H1 (cell line): Measurements from ENCODE around the gene CLP1. TPM values are rescaled to one million over a fixed set of nuclear protein-coding genes. Genes with fewer than 3 reads are reported as not detected.

Experiments used
- BACH1 ChIP-seq: IDR thresholded peaks from 2 replicates; pipeline ENCODE4 v1.6.1; 2012; ENCODE audit warnings: low read length, improper control_type of control experiment
- POLR2AphosphoS5 ChIP-seq: IDR thresholded peaks from 2 replicates; pipeline ENCODE4 v1.6.1; 2011; ENCODE audit warnings: low read depth, low read length
- SP4 ChIP-seq: IDR thresholded peaks from 2 replicates; pipeline ENCODE4 v1.6.1; 2012; ENCODE audit warnings: low read length, inconsistent platforms
- USF2 ChIP-seq: IDR thresholded peaks from 2 replicates; pipeline ENCODE4 v1.6.1; 2011; ENCODE audit warnings: low read length, improper control_type of control experiment
- polyA plus RNA-seq, 7 experiments: library from polyadenylated mRNA; depleted of rRNA in 3 of 7; stranded (reverse) in 5 of 7; unstranded in 2 of 7; fragments of >200 nt in 5 of 7; fragments of 200-250 nt in 2 of 7; gene quantifications; 1 replicate in 5 of 7; 2 replicates in 1 of 7; 4 replicates in 1 of 7; pipeline versions ENCODE4 v1.2.1 to v1.2.3, GENCODE V29; 2011 to 2013; ENCODE audit warnings: missing spikeins in 2 of 7, mixed read lengths in 2 of 7
- total RNA-seq: library from RNA; stranded (reverse); fragmentation: NEBNext Ultra II Directional; extraction: Animal tissue kit (Norgen Biotek cat#: 25700); gene quantifications from 2 replicates; pipeline ENCODE4 v1.2.1, GENCODE V29; 2021

The CLP1 gene
- total and polyA plus RNA-seq, 2 of the 8 experiments (the other 6 are each of a cell fraction or from before 2014, with no cell fraction given), result 29.4 to 29.9 TPM

- no peak for TF ChIP-seq SP4
- no peak for TF ChIP-seq BACH1
- TF ChIP-seq POLR2AphosphoS5, result no peak
- TF ChIP-seq USF2, result no peak
Observed at GRCh38 chr11:57699813-57700212, 42.3 kb downstream of the CLP1 start (continued).
